ENCODE measurements around the gene ZNF268. TPM values are rescaled to one million over a fixed set of nuclear protein-coding genes. Genes with fewer than 3 reads are reported as not detected.

ZNF268 gene
- total RNA-seq: 10 to 100 TPM; 13.6 to 38.6 (median 18.6) TPM
- polyA plus RNA-seq: 10 to 100 TPM; 18.2 to 29.0 TPM
- 26.8 reads per million, percentile 57 among the genes with 10 or more reads in this experiment for total RNA-seq

GRCh38 chr12:133181238-133181959 lies at the start of gene ZNF268:
ZNF268 (plus strand) TSS chr12:133181495; CDS start chr12:133181998, 503 bp downstream.
- peaks cover 50 to 61% (median 59%) of the 10 kb centered on the region in 5 donors for H3K36me3 Mint-ChIP-seq
- H3K9me3 Mint-ChIP-seq: peaks cover 22 to 95% (median 52%) of the 10 kb centered on the region in 11 donors
- peak within 1 kb of the TSS; percentile 85 to 97 (median 92) for H3K27ac Mint-ChIP-seq
- Histone ChIP-seq H3K9me3 (ENCODE audit: control insufficient read depth in 2 of 3, low read length in 3 of 3) (peaks cover 0 to 45% (median 3%) of the 10 kb centered on the region in 3 experiments), H3K36me3 (ENCODE audit: control insufficient read depth in 2 of 3, insufficient read depth in 3 of 3, low read length in 3 of 3) (peaks cover 0 to 48% (median 8%) of the 10 kb centered on the region in 3 experiments), H3K27ac (ENCODE audit: low read depth, low read length) (peak within 1 kb of the TSS; percentile 84), H3K4me1 (ENCODE audit: control insufficient read depth in 2 of 2, insufficient read depth in 2 of 2, low read length in 2 of 2) (peaks cover 7 to 9% of the 10 kb centered on the region in 2 donors), H3K27me3 (ENCODE audit: control insufficient read depth in 2 of 2, insufficient read depth in 2 of 2, low read length in 2 of 2) (no peaks in the 10 kb centered on the region), H3K4me3 (ENCODE audit: low read length) (peak within 1 kb of the TSS; percentile 100)
- peak; percentile 99 for ATAC-seq
- peak within 1 kb of the TSS; percentile 90 to 99 (median 95) for H3K4me3 Mint-ChIP-seq
- DNase-seq: peak; percentile 75 to 90 (median 86)
- peaks cover 16 to 34% (median 31%) of the 10 kb centered on the region in 7 donors for H3K4me1 Mint-ChIP-seq
- CTCF ChIA-PET: interaction anchor here (0.5 to 1.4 kb wide), 2 partner anchors 100 to 101 kb away, joined by 3 to 4 read pairs; partner anchors contain the start of gene ZNF140
- POLR2A ChIA-PET: interaction anchor here (0.6 to 3.3 kb wide), 7 partner anchors 26 to 195 kb away, joined by 3 to 26 read pairs (median 5); partner anchors contain the start of genes ZNF10, ZNF140, ZNF26 and ZNF84
- intact Hi-C loops (cut with micrococcal nuclease): loop anchor here (1.0 kb wide), 8 partner anchors 51 to 353 kb away; partner anchors contain the start of genes CHFR (in 2 of the 2), ZNF10 (in 2 of the 2), ZNF140 (in 2 of the 2) and ZNF26 (in 2 of the 2)
- H3K27me3 Mint-ChIP-seq: no peaks in the 10 kb centered on the region

- Mint-ChIP-seq H3K4me3 (peak overlapping the region in 2 of 10 donors; percentile 5 to 9), H3K4me1 (peaks cover 6 to 41% (median 19%) of the 10 kb centered on the region in 7 donors), H3K9me3 (peaks cover 37 to 100% (median 66%) of the 10 kb centered on the region in 11 donors), H3K27ac (peak overlapping the region in 2 of 9 donors; percentile 29 to 82), H3K27me3 (no peaks in the 10 kb centered on the region), H3K36me3 (peaks cover 61 to 89% (median 83%) of the 10 kb centered on the region in 5 donors)
- CTCF ChIA-PET: no interaction called here
- peaks cover 0 to 80% (median 42%) of the 10 kb centered on the region in 3 experiments for H3K9me3 ChIP-seq (ENCODE audit: control insufficient read depth in 2 of 3, low read length in 3 of 3)
- H3K4me1 ChIP-seq (ENCODE audit: control insufficient read depth in 2 of 2, insufficient read depth in 2 of 2, low read length in 2 of 2): peaks cover 0 to 7% of the 10 kb centered on the region in 2 donors
- H3K27ac ChIP-seq (ENCODE audit: low read depth, low read length): no peak overlapping the region
- no peak for ATAC-seq
- intact Hi-C loops (cut with micrococcal nuclease): no loop called here
- no peak overlapping the region for H3K4me3 ChIP-seq (ENCODE audit: low read length)
- no peak for DNase-seq
- H3K27me3 ChIP-seq (ENCODE audit: control insufficient read depth in 2 of 2, insufficient read depth in 2 of 2, low read length in 2 of 2): no peaks in the 10 kb centered on the region
- peaks cover 0 to 72% (median 18%) of the 10 kb centered on the region in 3 experiments for H3K36me3 ChIP-seq (ENCODE audit: control insufficient read depth in 2 of 3, insufficient read depth in 3 of 3, low read length in 3 of 3)
- POLR2A ChIA-PET: no interaction called here
Measured at GRCh38 chr12:133135747-133136146, 45.5 kb upstream of the ZNF268 start.

GRCh38 chr12:133145981-133146380 lies 35.3 kb upstream of the ZNF268 start:
- H3K9me3 ChIP-seq (ENCODE audit: control insufficient read depth in 2 of 3, low read length in 3 of 3): peaks cover 0 to 91% (median 21%) of the 10 kb centered on the region in 3 experiments
- no peak for DNase-seq
- H3K36me3 Mint-ChIP-seq: peaks cover 58 to 89% (median 82%) of the 10 kb centered on the region in 5 donors
- no peak for ATAC-seq
- intact Hi-C loops (cut with micrococcal nuclease): no loop called here
- no peak overlapping the region for H3K4me3 Mint-ChIP-seq
- peaks cover 15 to 96% (median 63%) of the 10 kb centered on the region in 11 donors for H3K9me3 Mint-ChIP-seq
- no peaks in the 10 kb centered on the region for H3K4me1 ChIP-seq (ENCODE audit: control insufficient read depth in 2 of 2, insufficient read depth in 2 of 2, low read length in 2 of 2)
- H3K36me3 ChIP-seq (ENCODE audit: control insufficient read depth in 2 of 3, insufficient read depth in 3 of 3, low read length in 3 of 3): peaks cover 0 to 73% (median 8%) of the 10 kb centered on the region in 3 experiments
- POLR2A ChIA-PET: no interaction called here
- H3K27ac Mint-ChIP-seq: no peak overlapping the region
- no peaks in the 10 kb centered on the region for H3K27me3 Mint-ChIP-seq
- H3K4me3 ChIP-seq (ENCODE audit: low read length): no peak overlapping the region
- H3K27ac ChIP-seq (ENCODE audit: low read depth, low read length): no peak overlapping the region
- CTCF ChIA-PET: interaction anchor here (0.5 kb wide), 1 partner anchor 8 kb away, joined by 4 read pairs; no protein-coding TSS in a partner anchor
- H3K4me1 Mint-ChIP-seq: no peaks in the 10 kb centered on the region
- no peaks in the 10 kb centered on the region for H3K27me3 ChIP-seq (ENCODE audit: control insufficient read depth in 2 of 2, insufficient read depth in 2 of 2, low read length in 2 of 2)

GRCh38 chr12:133156125-133156690 lies 25.1 kb upstream of the ZNF268 start:
- peaks cover 7 to 100% (median 88%) of the 10 kb centered on the region in 11 donors for H3K9me3 Mint-ChIP-seq
- intact Hi-C loops (cut with micrococcal nuclease): no loop called here
- H3K36me3 ChIP-seq (ENCODE audit: control insufficient read depth in 2 of 3, insufficient read depth in 3 of 3, low read length in 3 of 3): peaks cover 21 to 61% (median 27%) of the 10 kb centered on the region in 3 experiments
- H3K4me3 Mint-ChIP-seq: no peak overlapping the region
- ATAC-seq: no peak
- H3K27ac Mint-ChIP-seq: no peak overlapping the region
- no peaks in the 10 kb centered on the region for H3K27me3 ChIP-seq (ENCODE audit: control insufficient read depth in 2 of 2, insufficient read depth in 2 of 2, low read length in 2 of 2)
- no peaks in the 10 kb centered on the region for H3K4me1 ChIP-seq (ENCODE audit: control insufficient read depth in 2 of 2, insufficient read depth in 2 of 2, low read length in 2 of 2)
- H3K4me3 ChIP-seq (ENCODE audit: low read length): peak overlapping the region; percentile 3
- ChIA-PET CTCF (no interaction called here), POLR2A (interaction anchor here (0.8 kb wide), 1 partner anchor 25 kb away, joined by 4 read pairs; the partner anchor contains the start of genes ZNF10 and ZNF891)
- H3K27me3 Mint-ChIP-seq: no peaks in the 10 kb centered on the region
- peaks cover 61 to 91% (median 77%) of the 10 kb centered on the region in 5 donors for H3K36me3 Mint-ChIP-seq
- peaks cover 28 to 93% (median 56%) of the 10 kb centered on the region in 3 experiments for H3K9me3 ChIP-seq (ENCODE audit: control insufficient read depth in 2 of 3, low read length in 3 of 3)
- DNase-seq: no peak
- H3K4me1 Mint-ChIP-seq: peaks cover 0 to 1% (median 0%) of the 10 kb centered on the region in 7 donors
- no peak overlapping the region for H3K27ac ChIP-seq (ENCODE audit: low read depth, low read length)

- H3K27ac ChIP-seq (ENCODE audit: low read depth, low read length): no peak overlapping the region
- Mint-ChIP-seq H3K9me3 (peaks cover 7 to 97% (median 52%) of the 10 kb centered on the region in 11 donors), H3K36me3 (peaks cover 0 to 26% (median 14%) of the 10 kb centered on the region in 5 donors), H3K27ac (no peak overlapping the region), H3K4me1 (no peaks in the 10 kb centered on the region), H3K4me3 (no peak overlapping the region), H3K27me3 (no peaks in the 10 kb centered on the region)
- no peaks in the 10 kb centered on the region for H3K4me1 ChIP-seq (ENCODE audit: control insufficient read depth in 2 of 2, insufficient read depth in 2 of 2, low read length in 2 of 2)
- ChIA-PET CTCF (no interaction called here), POLR2A (no interaction called here)
- no peaks in the 10 kb centered on the region for H3K27me3 ChIP-seq (ENCODE audit: control insufficient read depth in 2 of 2, insufficient read depth in 2 of 2, low read length in 2 of 2)
- H3K4me3 ChIP-seq (ENCODE audit: low read length): no peak overlapping the region
- no peaks in the 10 kb centered on the region for H3K36me3 ChIP-seq (ENCODE audit: control insufficient read depth in 2 of 3, insufficient read depth in 3 of 3, low read length in 3 of 3)
- intact Hi-C loops (cut with micrococcal nuclease): no loop called here
- no peak for ATAC-seq
- H3K9me3 ChIP-seq (ENCODE audit: control insufficient read depth in 2 of 3, low read length in 3 of 3): peaks cover 0 to 56% (median 0%) of the 10 kb centered on the region in 3 experiments
- no peak for DNase-seq
Measured at GRCh38 chr12:133165776-133166175, 15.5 kb upstream of the ZNF268 start.

- H3K4me3 ChIP-seq (ENCODE audit: low read length): no peak overlapping the region
- Mint-ChIP-seq H3K4me3 (no peak overlapping the region), H3K4me1 (no peaks in the 10 kb centered on the region), H3K27me3 (no peaks in the 10 kb centered on the region), H3K27ac (no peak overlapping the region), H3K9me3 (peaks cover 12 to 96% (median 52%) of the 10 kb centered on the region in 11 donors), H3K36me3 (peaks cover 0 to 37% (median 18%) of the 10 kb centered on the region in 5 donors)
- DNase-seq: no peak
- ChIA-PET CTCF (interaction anchor here (0.6 kb wide), 1 partner anchor 94 kb away, joined by 3 read pairs; no protein-coding TSS in a partner anchor), POLR2A (no interaction called here)
- intact Hi-C loops (cut with micrococcal nuclease): no loop called here
- H3K4me1 ChIP-seq (ENCODE audit: control insufficient read depth in 2 of 2, insufficient read depth in 2 of 2, low read length in 2 of 2): no peaks in the 10 kb centered on the region
- no peak for ATAC-seq
- H3K9me3 ChIP-seq (ENCODE audit: control insufficient read depth in 2 of 3, low read length in 3 of 3): peaks cover 0 to 55% (median 0%) of the 10 kb centered on the region in 3 experiments
- no peaks in the 10 kb centered on the region for H3K36me3 ChIP-seq (ENCODE audit: control insufficient read depth in 2 of 3, insufficient read depth in 3 of 3, low read length in 3 of 3)
- H3K27ac ChIP-seq (ENCODE audit: low read depth, low read length): no peak overlapping the region
- no peaks in the 10 kb centered on the region for H3K27me3 ChIP-seq (ENCODE audit: control insufficient read depth in 2 of 2, insufficient read depth in 2 of 2, low read length in 2 of 2)
Measured at GRCh38 chr12:133172491-133172890, 8.8 kb upstream of the ZNF268 start.

Measured in naive thymus-derived CD4-positive, alpha-beta T cell (primary cell).